PC-3 (cell line): Measurements from ENCODE around the gene ADAM29. TPM values are rescaled to one million over a fixed set of nuclear protein-coding genes. Genes with fewer than 3 reads are reported as not detected.

Experiments used
- ATAC-seq: fragments of 200-7000 bp; cut with Tn5 transposase; 2 replicates; pipeline ENCODE4 v1.9.1; 2020; ENCODE audit warnings: mild to moderate bottlenecking, moderate library complexity
- BruUV-seq: library from RNA; stranded (reverse); fragments of 400-500 nt; replicated peaks from 2 replicates; lab custom pipeline; 2021; lab: Mats Ljungman, UMichigan
- CTCF ChIA-PET: fragments of 300-600 bp; sonication (Branson Sonifier 250); formaldehyde crosslinking; loops from one replicate; lab custom pipeline; 2022; ENCODE audit warnings: antibody characterized with exemption; lab: Charles Lee
- POLR2A ChIA-PET: fragments of 300-600 bp; sonication (Branson Sonifier 250); formaldehyde crosslinking; loops from one replicate; lab custom pipeline; 2022; ENCODE audit warnings: antibody characterized with exemption; ENCODE audit not compliant: unreplicated experiment; lab: Charles Lee
- DNase-seq: peaks from one replicate; pipeline ENCODE4 v3.0.0-alpha.2; 2015
- H2AFZ ChIP-seq: fragments of 300-600 bp; sonication (generic); 2 replicates; pipeline ENCODE4 v1.6.0; 2016; ENCODE audit warnings: antibody characterized with exemption, low read length
- H3F3A ChIP-seq: fragments of 300-600 bp; sonication (generic); one replicate; pipeline ENCODE4 v1.6.0; 2017; ENCODE audit warnings: antibody characterized with exemption, low read length, control low read depth, mild to moderate bottlenecking; ENCODE audit not compliant: unreplicated experiment
- H3K27ac ChIP-seq: fragments of 300-600 bp; sonication (generic); 2 replicates; pipeline ENCODE4 v1.5.1; 2016; ENCODE audit warnings: mild to moderate bottlenecking, low read length
- H3K27me3 ChIP-seq: fragments of 300-600 bp; sonication (generic); 2 replicates; pipeline ENCODE4 v1.6.1; 2016; ENCODE audit warnings: low read length, mixed read lengths
- H3K36me3 ChIP-seq: fragments of 300-600 bp; sonication (generic); 2 replicates; pipeline ENCODE4 v1.6.1; 2016; ENCODE audit warnings: low read depth, mixed run types, low read length, mixed read lengths
- H3K4me1 ChIP-seq: fragments of 300-600 bp; sonication (generic); 2 replicates; pipeline ENCODE4 v1.5.1; 2016; ENCODE audit warnings: low read length; ENCODE audit not compliant: insufficient read depth
- H3K4me2 ChIP-seq: fragments of 300-600 bp; sonication (generic); 2 replicates; pipeline ENCODE4 v1.6.0; 2016; ENCODE audit warnings: low read length
- H3K4me3 ChIP-seq: fragments of 300-600 bp; sonication (generic); 2 replicates; pipeline ENCODE4 v1.5.1; 2016; ENCODE audit warnings: mild to moderate bottlenecking, low read length, mixed read lengths
- H3K79me2 ChIP-seq: fragments of 300-600 bp; sonication (generic); 2 replicates; pipeline ENCODE4 v1.6.1; 2017; ENCODE audit warnings: low read length, mixed read lengths
- H3K9ac ChIP-seq: fragments of 300-600 bp; sonication (generic); 2 replicates; pipeline ENCODE4 v1.6.0; 2016; ENCODE audit warnings: mild to moderate bottlenecking, low read length
- H3K9me2 ChIP-seq: fragments of 300-600 bp; sonication (generic); replicated peaks from 2 replicates; pipeline ENCODE4 v1.6.1; 2016; ENCODE audit warnings: mixed run types, low read length, mixed read lengths
- H3K9me3 ChIP-seq: fragments of 300-600 bp; sonication (generic); 2 replicates; pipeline ENCODE4 v1.6.1; 2016; ENCODE audit warnings: low read length, mixed read lengths
- H4K20me1 ChIP-seq: fragments of 300-600 bp; sonication (generic); 2 replicates; pipeline ENCODE4 v1.6.1; 2016; ENCODE audit warnings: low read length, mixed read lengths
- CTCF ChIP-seq: fragments of 300-600 bp; sonication (generic); conservative IDR thresholded peaks from 2 replicates; pipeline ENCODE4 v1.5.1; 2017; ENCODE audit warnings: antibody characterized with exemption, low read depth, mild to moderate bottlenecking, low read length
- EZH2 ChIP-seq: fragments of 300-600 bp; sonication (generic); IDR thresholded peaks from one replicate; pipeline ENCODE4 v1.6.1; 2017; ENCODE audit warnings: antibody characterized with exemption, mild to moderate bottlenecking, low read length; ENCODE audit not compliant: unreplicated experiment
- EZH2phosphoT487 ChIP-seq: fragments of 300-600 bp; sonication (generic); IDR thresholded peaks from 2 replicates; pipeline ENCODE4 v1.6.1; 2018; ENCODE audit warnings: mild to moderate bottlenecking, antibody characterized with exemption, low read length, borderline replicate concordance
- intact Hi-C: fragments of 100-400 bp; cut with micrococcal nuclease; formaldehyde crosslinking; loops from 2 replicates; pipeline ENCODE4 v1.9.0; 2023
- total RNA-seq: library from RNA; depleted of rRNA; stranded (reverse); fragments of >200 nt; gene quantifications from 2 replicates; pipeline ENCODE4 v1.2.3, GENCODE V29; 2014

The ADAM29 gene
- total RNA-seq, 1 experiment from 2014 or later = not detected

GRCh38 chr4:174989791-174990190, 71.6 kb downstream of the ADAM29 start:
- no TSS peak for BruUV-seq
- intact Hi-C loops = no loop called here
- Histone ChIP-seq H3K9me3 (no peaks in the 10 kb centered on the region), H3K4me3 (no peak overlapping the region), H3K9ac (no peak overlapping the region), H3F3A (no peaks in the 10 kb centered on the region), H3K79me2 (no peaks in the 10 kb centered on the region), H4K20me1 (no peaks in the 10 kb centered on the region), H3K36me3 (no peaks in the 10 kb centered on the region; the same call in 1 of the 2 replicates), H3K9me2 (no peaks in the 10 kb centered on the region), H3K27me3 (no peaks in the 10 kb centered on the region), H3K4me2 (no peak overlapping the region), H3K27ac (no peak overlapping the region), H3K4me1 (no peaks in the 10 kb centered on the region), H2AFZ (no peak overlapping the region)
- CTCF ChIA-PET = no interaction called here
- DNase-seq (no peak), ATAC-seq (no peak)
- TF ChIP-seq CTCF = no peak
- no peak for TF ChIP-seq EZH2
- TF ChIP-seq EZH2phosphoT487 = no peak
- POLR2A ChIA-PET = no interaction called here

- BruUV-seq = no TSS peak
- POLR2A ChIA-PET = no interaction called here
- no peak overlapping the region for H3K4me2 ChIP-seq
These were observed 75.8 kb downstream of the ADAM29 start for GRCh38 chr4:174993916-174994315.

GRCh38 chr4:174996079-174996478, 77.9 kb downstream of the ADAM29 start:
- Histone ChIP-seq H3K27me3 (no peaks in the 10 kb centered on the region), H3K79me2 (no peaks in the 10 kb centered on the region), H3F3A (no peaks in the 10 kb centered on the region), H3K4me3 (no peak overlapping the region), H3K9ac (no peak overlapping the region), H3K4me1 (peaks cover 4% of the 10 kb centered on the region), H2AFZ (no peak overlapping the region), H3K36me3 (no peaks in the 10 kb centered on the region), H3K9me2 (no peaks in the 10 kb centered on the region), H3K9me3 (no peaks in the 10 kb centered on the region), H4K20me1 (no peaks in the 10 kb centered on the region), H3K27ac (no peak overlapping the region), H3K4me2 (no peak overlapping the region)
- BruUV-seq = no TSS peak
- CTCF ChIA-PET = no interaction called here
- intact Hi-C loops = no loop called here
- ATAC-seq (no peak), DNase-seq (no peak)
- TF ChIP-seq EZH2 (no peak), CTCF (no peak), EZH2phosphoT487 (no peak)
- POLR2A ChIA-PET = no interaction called here

More at GRCh38 chr4:174993916-174994315, 75.8 kb downstream of the ADAM29 start:
- H3K27ac ChIP-seq = no peak overlapping the region
- no peaks in the 10 kb centered on the region for H3K9me2 ChIP-seq
- no peaks in the 10 kb centered on the region for H4K20me1 ChIP-seq
- CTCF ChIA-PET = no interaction called here
- DNase-seq (no peak), ATAC-seq (no peak)
- intact Hi-C loops = no loop called here
- H2AFZ ChIP-seq = no peak overlapping the region
- no peaks in the 10 kb centered on the region for H3K9me3 ChIP-seq
- H3K4me3 ChIP-seq = no peak overlapping the region
- no peak overlapping the region for H3K9ac ChIP-seq
- H3K4me1 ChIP-seq = no peaks in the 10 kb centered on the region
- no peaks in the 10 kb centered on the region for H3K27me3 ChIP-seq
- TF ChIP-seq EZH2 (no peak), CTCF (no peak), EZH2phosphoT487 (no peak)
- H3K36me3 ChIP-seq = no peaks in the 10 kb centered on the region
- H3F3A ChIP-seq = no peaks in the 10 kb centered on the region
- no peaks in the 10 kb centered on the region for H3K79me2 ChIP-seq
